Osteoblast (primary cell): Measurements from ENCODE around the gene RUFY1. TPM values are rescaled to one million over a fixed set of nuclear protein-coding genes. Genes with fewer than 3 reads are reported as not detected.

Experiments used
- DNase-seq: peaks from one replicate; pipeline ENCODE4 v3.0.0; 2011; ENCODE audit warnings: low spot score, mixed read lengths; ENCODE audit not compliant: insufficient read length; ENCODE audit errors: missing footprints
- H2AFZ ChIP-seq: 2 replicates; pipeline ENCODE4 v1.6.0; 2011; ENCODE audit warnings: mild to moderate bottlenecking, low read length
- H3K27ac ChIP-seq: 2 replicates; pipeline ENCODE4 v1.5.1; 2011; ENCODE audit warnings: mild to moderate bottlenecking, low read depth, low read length, moderate library complexity
- H3K27me3 ChIP-seq: 2 replicates; pipeline ENCODE4 v1.6.0; 2012; ENCODE audit warnings: mild to moderate bottlenecking, control low read depth, inconsistent platforms, low read length, moderate library complexity; ENCODE audit not compliant: insufficient read depth
- H3K36me3 ChIP-seq: 2 replicates; pipeline ENCODE4 v1.5.1; 2011; ENCODE audit warnings: mild to moderate bottlenecking, low read length, control low read depth, moderate library complexity; ENCODE audit not compliant: insufficient read depth
- H3K4me1 ChIP-seq: 2 replicates; pipeline ENCODE4 v1.5.1; 2011; ENCODE audit warnings: mild to moderate bottlenecking, low read length, control low read depth, moderate library complexity; ENCODE audit not compliant: insufficient read depth
- H3K4me2 ChIP-seq: 2 replicates; pipeline ENCODE4 v1.6.0; 2011; ENCODE audit warnings: mild to moderate bottlenecking, low read length; ENCODE audit not compliant: insufficient read depth
- H3K4me3 ChIP-seq: fragments of 200-600 bp; sonication (generic); 3 replicates; pipeline ENCODE4 v1.5.1; 2012; ENCODE audit warnings: mild to moderate bottlenecking, low read length, inconsistent platforms; ENCODE audit not compliant: insufficient read depth
- H3K79me2 ChIP-seq: 2 replicates; pipeline ENCODE4 v1.6.0; 2012; ENCODE audit warnings: mild to moderate bottlenecking, low read length, control low read depth, inconsistent platforms; ENCODE audit not compliant: insufficient read depth
- H3K9me3 ChIP-seq: 2 replicates; pipeline ENCODE4 v1.5.1; 2011; ENCODE audit warnings: low read depth, low read length, control low read depth
- H4K20me1 ChIP-seq: 2 replicates; pipeline ENCODE4 v1.6.0; 2012; ENCODE audit warnings: mild to moderate bottlenecking, low read length, control low read depth; ENCODE audit not compliant: insufficient read depth
- total RNA-seq: library from RNA; depleted of rRNA; stranded (reverse); fragments of >200 nt; gene quantifications from 2 replicates; pipeline ENCODE4 v1.2.3, GENCODE V29; 2012
- TF ChIP-seq, protein P1 (sequence below): IDR thresholded peaks from 2 replicates; pipeline ENCODE4 v1.5.1; 2011; ENCODE audit warnings: mild to moderate bottlenecking, low read depth, low read length, moderate library complexity; ENCODE audit errors: extremely low read depth

RUFY1 gene
- total RNA-seq, 1 donor, result 51.8 TPM

DNA sequence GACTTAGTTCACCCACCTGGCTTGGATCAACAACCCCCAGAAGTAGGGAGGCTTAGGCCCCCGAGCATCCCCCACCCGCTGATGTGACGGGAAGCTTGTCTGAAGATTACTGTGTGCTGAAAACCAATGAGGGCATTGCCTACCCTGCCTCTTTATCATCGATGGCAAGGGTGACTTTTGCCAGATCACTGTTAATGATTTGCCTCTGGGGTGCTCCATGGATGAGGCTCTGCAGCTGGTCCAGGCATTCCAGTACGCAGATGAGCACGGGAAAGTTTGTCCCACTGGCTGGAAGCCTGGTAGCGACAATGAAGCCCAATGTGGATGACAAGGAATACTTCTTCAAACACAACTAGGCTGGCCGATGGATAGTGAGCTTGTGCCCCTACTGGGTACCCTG is 22.0 kb downstream of the RUFY1 start:
- Histone ChIP-seq H3K79me2 (peaks cover 3% of the 10 kb centered on the region), H3K4me3 (no peak overlapping the region), H3K4me2 (no peak overlapping the region), H3K4me1 (no peaks in the 10 kb centered on the region), H2AFZ (no peak overlapping the region), H3K27ac (no peak overlapping the region), H4K20me1 (peaks cover 5% of the 10 kb centered on the region), H3K36me3 (peaks cover 65% of the 10 kb centered on the region), H3K9me3 (no peaks in the 10 kb centered on the region), H3K27me3 (no peaks in the 10 kb centered on the region)
- TF ChIP-seq, protein P1, sequence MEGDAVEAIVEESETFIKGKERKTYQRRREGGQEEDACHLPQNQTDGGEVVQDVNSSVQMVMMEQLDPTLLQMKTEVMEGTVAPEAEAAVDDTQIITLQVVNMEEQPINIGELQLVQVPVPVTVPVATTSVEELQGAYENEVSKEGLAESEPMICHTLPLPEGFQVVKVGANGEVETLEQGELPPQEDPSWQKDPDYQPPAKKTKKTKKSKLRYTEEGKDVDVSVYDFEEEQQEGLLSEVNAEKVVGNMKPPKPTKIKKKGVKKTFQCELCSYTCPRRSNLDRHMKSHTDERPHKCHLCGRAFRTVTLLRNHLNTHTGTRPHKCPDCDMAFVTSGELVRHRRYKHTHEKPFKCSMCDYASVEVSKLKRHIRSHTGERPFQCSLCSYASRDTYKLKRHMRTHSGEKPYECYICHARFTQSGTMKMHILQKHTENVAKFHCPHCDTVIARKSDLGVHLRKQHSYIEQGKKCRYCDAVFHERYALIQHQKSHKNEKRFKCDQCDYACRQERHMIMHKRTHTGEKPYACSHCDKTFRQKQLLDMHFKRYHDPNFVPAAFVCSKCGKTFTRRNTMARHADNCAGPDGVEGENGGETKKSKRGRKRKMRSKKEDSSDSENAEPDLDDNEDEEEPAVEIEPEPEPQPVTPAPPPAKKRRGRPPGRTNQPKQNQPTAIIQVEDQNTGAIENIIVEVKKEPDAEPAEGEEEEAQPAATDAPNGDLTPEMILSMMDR, result no peak
- no peak for DNase-seq

DNA sequence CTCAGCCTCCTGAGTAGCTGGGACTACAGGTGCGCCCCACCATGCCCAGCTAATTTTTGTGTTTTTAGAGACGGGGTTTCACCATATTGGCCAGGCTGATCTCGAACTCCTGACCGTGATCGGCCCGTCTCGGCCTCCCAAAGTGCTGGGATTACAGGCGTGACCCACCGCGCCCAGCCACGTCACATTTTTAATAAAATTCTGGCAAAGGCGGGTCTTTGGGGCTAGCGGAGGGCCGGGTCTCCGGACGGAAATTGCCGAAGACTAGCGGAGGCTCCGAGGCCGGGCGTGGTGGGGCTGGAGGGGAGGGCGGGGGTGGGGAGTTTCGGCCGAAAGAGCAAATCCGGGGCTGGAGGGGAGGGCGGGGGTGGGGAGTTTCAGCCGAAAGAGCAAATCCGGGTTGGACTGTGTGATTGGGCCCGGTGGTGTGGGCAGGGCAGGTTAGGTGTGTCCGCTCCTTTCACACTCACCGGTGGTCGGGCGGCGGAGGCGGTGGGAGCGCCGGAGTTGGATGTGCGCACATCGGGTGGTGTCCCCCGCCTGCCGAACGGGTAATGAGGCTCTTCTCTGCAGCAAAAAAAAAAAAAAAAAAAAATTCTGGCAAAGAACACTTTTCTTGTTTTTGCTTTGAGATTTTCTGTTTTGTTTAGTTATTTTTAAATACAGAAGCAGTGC is 27.1 kb downstream of the RUFY1 start:
- H4K20me1 ChIP-seq, result no peaks in the 10 kb centered on the region
- H3K79me2 ChIP-seq, result no peaks in the 10 kb centered on the region
- H3K27me3 ChIP-seq, result no peaks in the 10 kb centered on the region
- TF ChIP-seq, protein P1, result no peak
- H3K4me1 ChIP-seq, result no peaks in the 10 kb centered on the region
- no peak for DNase-seq
- no peak overlapping the region for H3K4me3 ChIP-seq
- no peak overlapping the region for H2AFZ ChIP-seq
- peaks cover 53% of the 10 kb centered on the region for H3K36me3 ChIP-seq
- H3K9me3 ChIP-seq, result no peaks in the 10 kb centered on the region
- no peak overlapping the region for H3K4me2 ChIP-seq
- H3K27ac ChIP-seq, result no peak overlapping the region

DNA sequence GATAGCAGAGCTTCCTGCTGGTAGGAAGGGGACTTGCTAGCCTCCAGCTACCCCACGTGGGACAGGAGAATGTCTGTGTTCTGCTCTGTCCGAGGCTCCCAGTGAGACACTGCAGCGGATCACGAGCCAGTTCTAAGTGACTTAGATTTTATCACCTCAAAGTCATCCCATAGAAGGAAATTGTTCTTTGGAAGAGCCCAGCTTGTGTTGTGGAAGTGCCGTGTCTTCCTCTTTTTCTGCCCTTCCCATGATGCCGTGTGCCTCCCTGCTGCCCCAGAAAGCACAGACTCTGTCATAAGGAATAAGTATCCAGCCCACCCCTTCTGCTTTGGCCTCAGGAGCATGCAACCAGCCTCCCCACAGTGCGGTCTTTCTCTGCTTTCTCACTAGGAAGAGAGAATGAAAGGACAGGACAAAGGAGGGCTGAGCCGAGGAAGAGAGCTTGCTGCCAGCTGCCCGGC is 35.6 kb downstream of the RUFY1 start:
- H3K4me1 ChIP-seq, result no peaks in the 10 kb centered on the region
- H3K4me2 ChIP-seq, result no peak overlapping the region
- TF ChIP-seq, protein P1, result no peak
- DNase-seq, result no peak
- no peak overlapping the region for H3K27ac ChIP-seq
- H3K27me3 ChIP-seq, result no peaks in the 10 kb centered on the region
- no peaks in the 10 kb centered on the region for H3K79me2 ChIP-seq
- no peak overlapping the region for H3K4me3 ChIP-seq
- peaks cover 69% of the 10 kb centered on the region for H3K36me3 ChIP-seq
- H3K9me3 ChIP-seq, result no peaks in the 10 kb centered on the region
- H2AFZ ChIP-seq, result no peak overlapping the region
- H4K20me1 ChIP-seq, result no peaks in the 10 kb centered on the region

DNA sequence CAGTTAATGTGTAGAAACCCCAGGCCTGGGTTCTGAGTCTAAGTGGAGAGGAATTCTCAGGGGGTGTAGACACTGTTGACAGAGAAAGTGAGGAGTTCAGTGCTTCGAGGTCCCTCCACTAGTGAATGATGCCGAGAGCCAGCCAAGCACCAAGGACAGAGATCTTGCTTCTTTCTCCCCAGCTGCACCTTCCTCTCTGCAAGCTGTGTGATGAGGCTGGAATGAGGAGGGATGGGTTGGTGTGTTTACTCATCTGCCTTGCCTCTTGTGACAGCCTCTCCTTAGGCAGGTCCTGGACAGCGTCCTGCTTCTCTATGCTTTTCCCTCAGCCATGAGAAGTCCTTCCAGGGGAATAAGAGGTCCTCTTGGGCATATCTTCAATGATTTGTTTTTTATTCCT is 37.8 kb downstream of the RUFY1 start:
- no peak overlapping the region for H3K4me3 ChIP-seq
- H3K79me2 ChIP-seq, result no peaks in the 10 kb centered on the region
- no peak overlapping the region for H3K4me2 ChIP-seq
- no peak overlapping the region for H2AFZ ChIP-seq
- TF ChIP-seq, protein P1, result no peak
- H3K4me1 ChIP-seq, result no peaks in the 10 kb centered on the region
- no peak for DNase-seq
- H3K36me3 ChIP-seq, result peaks cover 67% of the 10 kb centered on the region
- no peak overlapping the region for H3K27ac ChIP-seq
- no peaks in the 10 kb centered on the region for H4K20me1 ChIP-seq
- H3K9me3 ChIP-seq, result no peaks in the 10 kb centered on the region
- H3K27me3 ChIP-seq, result no peaks in the 10 kb centered on the region
